ENCODE measurements around the gene MAK. TPM values are rescaled to one million over a fixed set of nuclear protein-coding genes. Genes with fewer than 3 reads are reported as not detected.
A peak's percentile ranks its signal among the peaks of the same experiment; 100 is the strongest.

The MAK gene
- total and polyA plus RNA-seq, 2 experiments from 2014 or later, result 0.05 TPM; not detected in 1

- no peaks in the 10 kb centered on the region for H3K9me3 ChIP-seq (ENCODE audit: low read depth)
- H3K27me3 ChIP-seq, result no peaks in the 10 kb centered on the region
- H3K4me3 ChIP-seq, result no peak overlapping the region
- peaks cover 27% of the 10 kb centered on the region for H3K4me1 ChIP-seq (ENCODE audit: insufficient read depth)
- no peaks in the 10 kb centered on the region for H3K36me3 ChIP-seq (replicated peaks; ENCODE audit: insufficient read depth, low read depth)
- peak; percentile 17 for DNase-seq (ENCODE audit: low spot score)
- no peak for TF ChIP-seq EZH2phosphoT487 (IDR thresholded peaks at IDR 0.05; ENCODE audit: low read depth, severe bottlenecking, unreplicated experiment)
- TF ChIP-seq EZH2 (IDR thresholded peaks at IDR 0.05; ENCODE audit: borderline replicate concordance), result no peak
- TF ChIP-seq CTCF (IDR thresholded peaks at IDR 0.05; ENCODE audit: poor library complexity), result no peak
- H3K9me2 ChIP-seq (replicated peaks; ENCODE audit: insufficient read depth), result no peaks in the 10 kb centered on the region
- WGBS (ENCODE audit: low lambda C conversion rate, missing lambda C conversion rate), result 35% methylated on average over 2 of the region's 2 CpGs
- H2AFZ ChIP-seq, result no peak overlapping the region
- H3K27ac ChIP-seq, result peak overlapping the region; percentile 84
- H3K79me2 ChIP-seq, result peaks cover 64% of the 10 kb centered on the region
- peaks cover 5% of the 10 kb centered on the region for H4K20me1 ChIP-seq (ENCODE audit: insufficient read depth, poor library complexity, severe bottlenecking)
- peak overlapping the region; percentile 88 for H3K4me2 ChIP-seq
Observed at GRCh38 chr6:10749734-10750133, 88.6 kb downstream of the MAK start.

GRCh38 chr6:10747251-10747972 lies 90.9 kb downstream of the MAK start, which contains the start of gene TMEM14B:
Gene TMEM14B (plus strand): TSS chr6:10747805. CDS start chr6:10749246, 1,441 bp downstream.
- H3K27ac ChIP-seq, result peak within 1 kb of the TSS; percentile 84
- 4% methylated on average over 37 of the region's 52 CpGs for WGBS (ENCODE audit: low lambda C conversion rate, missing lambda C conversion rate)
- peaks cover 41% of the 10 kb centered on the region for H3K79me2 ChIP-seq
- DNase-seq (ENCODE audit: low spot score), result peak; percentile 100
- no peaks in the 10 kb centered on the region for H3K36me3 ChIP-seq (replicated peaks; ENCODE audit: insufficient read depth, low read depth)
- no peaks in the 10 kb centered on the region for H3K27me3 ChIP-seq
- H3K9me2 ChIP-seq (replicated peaks; ENCODE audit: insufficient read depth), result no peaks in the 10 kb centered on the region
- H3K9me3 ChIP-seq (ENCODE audit: low read depth), result no peaks in the 10 kb centered on the region
- H3K4me2 ChIP-seq, result peak within 1 kb of the TSS; percentile 88
- peak within 1 kb of the TSS; percentile 76 for H3K4me3 ChIP-seq
- TF ChIP-seq EZH2phosphoT487 (IDR thresholded peaks at IDR 0.05; ENCODE audit: low read depth, severe bottlenecking, unreplicated experiment), result no peak
- TF ChIP-seq EZH2 (IDR thresholded peaks at IDR 0.05; ENCODE audit: borderline replicate concordance), result no peak
- TF ChIP-seq CTCF (IDR thresholded peaks at IDR 0.05; ENCODE audit: poor library complexity), result no peak
- peaks cover 5% of the 10 kb centered on the region for H4K20me1 ChIP-seq (ENCODE audit: insufficient read depth, poor library complexity, severe bottlenecking)
- H2AFZ ChIP-seq, result peak within 1 kb of the TSS; percentile 83
- peaks cover 27% of the 10 kb centered on the region for H3K4me1 ChIP-seq (ENCODE audit: insufficient read depth)

- peak overlapping the region; percentile 83 for H2AFZ ChIP-seq
- peaks cover 27% of the 10 kb centered on the region for H3K4me1 ChIP-seq (ENCODE audit: insufficient read depth)
- 79% methylated on average over 9 of the region's 9 CpGs for WGBS (ENCODE audit: low lambda C conversion rate, missing lambda C conversion rate)
- H3K27me3 ChIP-seq, result no peaks in the 10 kb centered on the region
- TF ChIP-seq CTCF (IDR thresholded peaks at IDR 0.05; ENCODE audit: poor library complexity) (no peak), EZH2 (IDR thresholded peaks at IDR 0.05; ENCODE audit: borderline replicate concordance) (no peak), EZH2phosphoT487 (IDR thresholded peaks at IDR 0.05; ENCODE audit: low read depth, severe bottlenecking, unreplicated experiment) (no peak)
- H3K4me2 ChIP-seq, result peak overlapping the region; percentile 86
- H3K36me3 ChIP-seq (replicated peaks; ENCODE audit: insufficient read depth, low read depth), result no peaks in the 10 kb centered on the region
- H3K9me3 ChIP-seq (ENCODE audit: low read depth), result no peaks in the 10 kb centered on the region
- peak overlapping the region; percentile 40 for H3K4me3 ChIP-seq
- H3K9me2 ChIP-seq (replicated peaks; ENCODE audit: insufficient read depth), result no peaks in the 10 kb centered on the region
- peaks cover 5% of the 10 kb centered on the region for H4K20me1 ChIP-seq (ENCODE audit: insufficient read depth, poor library complexity, severe bottlenecking)
- no peak for DNase-seq (ENCODE audit: low spot score)
- peaks cover 38% of the 10 kb centered on the region for H3K79me2 ChIP-seq
- peak overlapping the region; percentile 75 for H3K27ac ChIP-seq
Observed at GRCh38 chr6:10746915-10747250, 91.5 kb downstream of the MAK start.
